HEK293 (cell line): Measurements from ENCODE around the gene PDE4B.

ENCODE experiments used
- CTCF ChIA-PET: fragments of 350-600 bp; formaldehyde crosslinking; extraction: SDS; loops from one replicate; lab custom pipeline; 2021; ENCODE audit warnings: antibody characterized with exemption; lab: Yijun Ruan, JAX
- POLR2A ChIA-PET: fragments of 300-600 bp; formaldehyde crosslinking; extraction: SDS; loops from one replicate; lab custom pipeline; 2020; ENCODE audit warnings: antibody characterized with exemption, inconsistent platforms; lab: Yijun Ruan, JAX
- H3K27ac ChIP-seq: fragments of 200-500 bp; sonication (Bioruptor generic); 2 replicates; pipeline ENCODE4 v1.5.1; 2014; ENCODE audit warnings: low read depth, low read length, control low read depth, inconsistent platforms; ENCODE audit errors: extremely low read depth
- H3K36me3 ChIP-seq, 2 experiments: fragments of 200-500 bp in 1 of 2; sonication (Bioruptor generic) in 1 of 2; 1 replicate in 1 of 2; 2 replicates in 1 of 2; pipeline ENCODE4 v1.5.1; 2014 to 2017; ENCODE audit warnings: inconsistent platforms in 2 of 2, low read length in 2 of 2; ENCODE audit not compliant: control insufficient read depth in 2 of 2, insufficient read depth in 1 of 2
- H3K4me1 ChIP-seq: fragments of 200-500 bp; sonication (Bioruptor generic); 2 replicates; pipeline ENCODE4 v1.5.1; 2014; ENCODE audit warnings: mild to moderate bottlenecking, low read length, inconsistent platforms; ENCODE audit not compliant: control insufficient read depth, insufficient read depth
- H3K4me3 ChIP-seq: 2 replicates; pipeline ENCODE4 v1.5.1; 2011; ENCODE audit warnings: low read depth, mild to moderate bottlenecking, control low read depth, low read length, moderate library complexity
- H3K9me3 ChIP-seq: fragments of 200-500 bp; sonication (Bioruptor generic); 2 replicates; pipeline ENCODE4 v1.5.1; 2014; ENCODE audit warnings: low read depth, low read length, inconsistent platforms; ENCODE audit not compliant: control insufficient read depth, insufficient read depth
- BCL11B ChIP-seq: fragments of 450-650 bp; formaldehyde crosslinking; IDR thresholded peaks from 2 replicates; pipeline ENCODE4 v1.5.1; 2016; ENCODE audit warnings: low read depth, missing biosample characterization, missing genetic modification characterization
- MZF1 ChIP-seq: fragments of 450-650 bp; formaldehyde crosslinking; IDR thresholded peaks from 2 replicates; pipeline ENCODE4 v1.5.1; 2017; ENCODE audit warnings: missing biosample characterization, missing genetic modification characterization, borderline replicate concordance
- PBX3 ChIP-seq: sonication (generic); formaldehyde crosslinking; IDR thresholded peaks from 2 replicates; pipeline ENCODE4 v1.8.1; 2022; ENCODE audit warnings: mild to moderate bottlenecking, moderate library complexity, missing genetic modification reagents
- RBAK ChIP-seq: fragments of 450-650 bp; formaldehyde crosslinking; IDR thresholded peaks from 2 replicates; pipeline ENCODE4 v1.5.1; 2016; ENCODE audit warnings: missing biosample characterization, missing genetic modification characterization
- REST ChIP-seq: fragments of 450-650 bp; formaldehyde crosslinking; IDR thresholded peaks from 2 replicates; pipeline ENCODE4 v1.5.1; 2016; ENCODE audit warnings: missing biosample characterization, missing genetic modification characterization
- SETDB1 ChIP-seq: IDR thresholded peaks from one replicate; pipeline ENCODE4 v1.6.1; 2017; ENCODE audit warnings: mild to moderate bottlenecking, low read length, moderate library complexity, mixed read lengths; ENCODE audit not compliant: insufficient read length
- SP2 ChIP-seq: fragments of 450-650 bp; formaldehyde crosslinking; IDR thresholded peaks from 2 replicates; pipeline ENCODE4 v1.5.1; 2016; ENCODE audit warnings: missing biosample characterization, missing genetic modification characterization
- TCF7L2 ChIP-seq: IDR thresholded peaks from 2 replicates; pipeline ENCODE4 v1.6.1; 2011; ENCODE audit warnings: low read depth, mild to moderate bottlenecking, inconsistent platforms, low read length, moderate library complexity, borderline replicate concordance
- ZBTB10 ChIP-seq: fragments of 450-650 bp; formaldehyde crosslinking; IDR thresholded peaks from 2 replicates; pipeline ENCODE4 v1.5.1; 2016; ENCODE audit warnings: missing biosample characterization, missing genetic modification characterization
- ZBTB21 ChIP-seq: fragments of 450-650 bp; formaldehyde crosslinking; IDR thresholded peaks from 2 replicates; pipeline ENCODE4 v1.5.1; 2017; ENCODE audit warnings: missing biosample characterization, missing genetic modification characterization
- ZEB2 ChIP-seq: fragments of 450-650 bp; formaldehyde crosslinking; IDR thresholded peaks from 2 replicates; pipeline ENCODE4 v1.5.1; 2016; ENCODE audit warnings: missing biosample characterization, missing genetic modification characterization
- ZNF133 ChIP-seq: fragments of 450-650 bp; formaldehyde crosslinking; IDR thresholded peaks from 2 replicates; pipeline ENCODE4 v1.5.1; 2016; ENCODE audit warnings: missing biosample characterization, missing genetic modification characterization
- ZNF223 ChIP-seq: fragments of 450-650 bp; formaldehyde crosslinking; IDR thresholded peaks from 2 replicates; pipeline ENCODE4 v1.5.1; 2016; ENCODE audit warnings: missing biosample characterization, missing genetic modification characterization
- ZNF248 ChIP-seq: fragments of 450-650 bp; formaldehyde crosslinking; IDR thresholded peaks from 2 replicates; pipeline ENCODE4 v1.5.1; 2017; ENCODE audit warnings: missing biosample characterization, missing genetic modification characterization
- ZNF596 ChIP-seq: fragments of 450-650 bp; IDR thresholded peaks from 2 replicates; pipeline ENCODE4 v1.5.0; 2018; ENCODE audit warnings: missing biosample characterization, mild to moderate bottlenecking, missing genetic modification characterization, moderate library complexity
- ZNF626 ChIP-seq: fragments of 450-650 bp; sonication (Bioruptor Pico); formaldehyde crosslinking; IDR thresholded peaks from 2 replicates; pipeline ENCODE4 v1.5.1; 2018; ENCODE audit warnings: missing biosample characterization, missing genetic modification characterization, inconsistent platforms
- ZNF639 ChIP-seq: fragments of 450-650 bp; formaldehyde crosslinking; IDR thresholded peaks from 2 replicates; pipeline ENCODE4 v1.5.1; 2016; ENCODE audit warnings: missing biosample characterization, missing genetic modification characterization
- ZNF830 ChIP-seq: fragments of 450-650 bp; IDR thresholded peaks from 2 replicates; pipeline ENCODE4 v1.5.0; 2018; ENCODE audit warnings: missing biosample characterization, missing genetic modification characterization, low read depth, mild to moderate bottlenecking, moderate library complexity
- ZSCAN4 ChIP-seq: fragments of 450-650 bp; formaldehyde crosslinking; IDR thresholded peaks from 2 replicates; pipeline ENCODE4 v1.5.1; 2017; ENCODE audit warnings: missing biosample characterization, missing genetic modification characterization

PDE4B gene

GRCh38 chr1:65788762-65789161 is 3.9 kb upstream of the PDE4B start:
- Histone ChIP-seq H3K4me1 (no peaks in the 10 kb centered on the region), H3K36me3 (no peaks in the 10 kb centered on the region), H3K9me3 (no peaks in the 10 kb centered on the region), H3K4me3 (no peak overlapping the region), H3K27ac (no peak overlapping the region)
- TF ChIP-seq ZNF248 (tag by site-specific recombination) (no peak), ZNF133 (peak; percentile 93), ZBTB21 (tag by site-specific recombination) (no peak), RBAK (tag by site-specific recombination) (no peak), TCF7L2 (no peak), SP2 (no peak), ZNF626 (0 out of 2 replicates have a peak, but pooled peaks have one; percentile 32), SETDB1 (peak; percentile 76)
- POLR2A ChIA-PET = no interaction called here
- CTCF ChIA-PET = no interaction called here

GRCh38 chr1:65791396-65791795 is 1.3 kb upstream of the PDE4B start:
- no peak for TF ChIP-seq ZNF830 (tag by site-specific recombination)
- TF ChIP-seq ZBTB10 (tag by site-specific recombination) = no peak
- CTCF ChIA-PET = no interaction called here
- Histone ChIP-seq H3K4me3 (no peak overlapping the region), H3K36me3 (no peaks in the 10 kb centered on the region), H3K9me3 (no peaks in the 10 kb centered on the region), H3K27ac (no peak overlapping the region), H3K4me1 (no peaks in the 10 kb centered on the region)
- POLR2A ChIA-PET = no interaction called here

GRCh38 chr1:65791801-65792668 is 660 bp upstream of the PDE4B start:
- Histone ChIP-seq H3K9me3 (no peaks in the 10 kb centered on the region), H3K27ac (no peak overlapping the region), H3K4me3 (peak overlapping the region; percentile 25), H3K36me3 (no peaks in the 10 kb centered on the region), H3K4me1 (no peaks in the 10 kb centered on the region)
- CTCF ChIA-PET = no interaction called here
- POLR2A ChIA-PET = no interaction called here
- TF ChIP-seq ZNF639 (tag by site-specific recombination) (no peak), ZEB2 (tag by site-specific recombination) (no peak), BCL11B (no peak), MZF1 (tag by site-specific recombination) (no peak), ZSCAN4 (peak; percentile 59; the same call in 1 of the 2 replicates), PBX3 (CRISPR knock-in tag) (no peak), ZNF223 (tag by site-specific recombination) (no peak), REST (tag by site-specific recombination) (no peak), ZNF596 (peak; percentile 97)
